Measurements from ENCODE around the gene TEX48.

TEX48 gene, protein sequence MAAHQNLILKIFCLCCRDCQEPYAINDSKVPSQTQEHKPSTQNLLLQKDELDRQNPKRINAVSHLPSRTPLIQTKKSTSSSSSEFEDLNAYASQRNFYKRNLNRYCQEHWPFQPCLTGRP

GRCh38 chr9:114681594-114682332, at the start of gene TEX48:
TSS of gene TEX48 (minus strand) at chr9:114682192. CDS start at chr9:114671723, 10,469 bp downstream.
- Histone ChIP-seq H3K9ac (ENCODE audit: low read length in 5 of 5) (no peak within 1 kb of the TSS), H3K4me1 (ENCODE audit: control insufficient read depth in 5 of 5, insufficient read depth in 5 of 5, low read length in 5 of 5) (no peaks in the 10 kb centered on the region), H3K36me3 (ENCODE audit: control insufficient read depth in 5 of 5, insufficient read depth in 5 of 5, low read length in 5 of 5) (no peaks in the 10 kb centered on the region), H3K9me3 (ENCODE audit: control insufficient read depth in 5 of 5, low read length in 5 of 5) (no peaks in the 10 kb centered on the region), H3K27ac (ENCODE audit: low read depth, low read length) (no peak within 1 kb of the TSS), H3K27me3 (ENCODE audit: control insufficient read depth in 5 of 5, insufficient read depth in 4 of 5, low read length in 5 of 5) (peaks cover 0 to 12% (median 0%) of the 10 kb centered on the region in 5 donors), H3K4me3 (ENCODE audit: low read depth in 1 of 5, low read length in 5 of 5) (no peak within 1 kb of the TSS)

DNA sequence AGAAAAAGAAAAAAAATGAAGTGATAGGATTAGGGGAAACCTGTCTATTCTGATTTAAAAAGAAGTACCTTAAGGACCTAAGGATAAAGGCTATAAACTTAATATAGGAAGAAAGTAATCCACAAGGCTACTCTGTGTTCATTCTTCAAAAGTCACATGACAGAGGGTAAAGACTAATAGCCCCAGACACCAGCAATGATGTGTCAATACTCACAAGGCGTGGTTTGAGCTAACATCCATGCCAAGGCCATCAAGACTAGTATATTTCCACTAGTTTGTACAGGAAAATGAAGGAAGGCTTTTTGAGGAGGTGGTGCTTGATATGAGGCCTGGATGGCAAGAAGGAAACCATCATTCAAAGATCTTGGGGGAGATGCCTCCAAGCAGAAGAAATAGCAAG, 49.7 kb upstream of the TEX48 start:
- Histone ChIP-seq H3K4me1 (ENCODE audit: control insufficient read depth in 5 of 5, insufficient read depth in 5 of 5, low read length in 5 of 5) (no peaks in the 10 kb centered on the region), H3K27ac (ENCODE audit: low read depth, low read length) (no peak overlapping the region), H3K9ac (ENCODE audit: low read length in 5 of 5) (no peak overlapping the region), H3K4me3 (ENCODE audit: low read depth in 1 of 5, low read length in 5 of 5) (no peak overlapping the region), H3K27me3 (ENCODE audit: control insufficient read depth in 5 of 5, insufficient read depth in 4 of 5, low read length in 5 of 5) (no peaks in the 10 kb centered on the region), H3K9me3 (ENCODE audit: control insufficient read depth in 5 of 5, low read length in 5 of 5) (no peaks in the 10 kb centered on the region), H3K36me3 (ENCODE audit: control insufficient read depth in 5 of 5, insufficient read depth in 5 of 5, low read length in 5 of 5) (no peaks in the 10 kb centered on the region)

GRCh38 chr9:114729706-114730105, 47.7 kb upstream of the TEX48 start:
- Histone ChIP-seq H3K9me3 (ENCODE audit: control insufficient read depth in 5 of 5, low read length in 5 of 5) (no peaks in the 10 kb centered on the region), H3K4me3 (ENCODE audit: low read depth in 1 of 5, low read length in 5 of 5) (no peak overlapping the region), H3K27ac (ENCODE audit: low read depth, low read length) (no peak overlapping the region), H3K4me1 (ENCODE audit: control insufficient read depth in 5 of 5, insufficient read depth in 5 of 5, low read length in 5 of 5) (no peaks in the 10 kb centered on the region), H3K27me3 (ENCODE audit: control insufficient read depth in 5 of 5, insufficient read depth in 4 of 5, low read length in 5 of 5) (peaks cover 0 to 3% (median 0%) of the 10 kb centered on the region in 5 donors), H3K9ac (ENCODE audit: low read length in 5 of 5) (no peak overlapping the region), H3K36me3 (ENCODE audit: control insufficient read depth in 5 of 5, insufficient read depth in 5 of 5, low read length in 5 of 5) (no peaks in the 10 kb centered on the region)

DNA sequence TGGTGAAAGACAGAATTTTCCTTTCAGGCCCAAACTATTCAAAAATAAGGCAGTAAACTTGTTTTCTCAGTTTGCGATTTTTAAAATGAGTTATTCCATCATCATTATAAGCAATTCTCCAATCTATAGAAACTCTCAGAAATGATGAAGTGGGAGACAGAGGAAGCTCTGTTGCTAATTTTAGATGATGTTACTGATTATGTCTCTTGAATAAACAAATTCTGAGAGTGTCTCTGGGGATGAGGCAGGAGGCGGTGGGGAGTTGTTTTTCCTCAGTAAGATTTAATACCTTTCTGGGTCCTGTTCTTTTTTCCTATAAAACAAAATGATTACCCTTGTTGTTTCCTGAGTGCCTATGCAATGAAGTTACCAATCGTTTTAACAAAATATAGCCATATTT, 43.9 kb upstream of the TEX48 start:
- Histone ChIP-seq H3K9ac (ENCODE audit: low read length in 5 of 5) (no peak overlapping the region), H3K27me3 (ENCODE audit: control insufficient read depth in 5 of 5, insufficient read depth in 4 of 5, low read length in 5 of 5) (peaks cover 7 to 10% (median 9%) of the 10 kb centered on the region in 5 donors), H3K27ac (ENCODE audit: low read depth, low read length) (no peak overlapping the region), H3K4me3 (ENCODE audit: low read depth in 1 of 5, low read length in 5 of 5) (no peak overlapping the region), H3K9me3 (ENCODE audit: control insufficient read depth in 5 of 5, low read length in 5 of 5) (no peaks in the 10 kb centered on the region), H3K4me1 (ENCODE audit: control insufficient read depth in 5 of 5, insufficient read depth in 5 of 5, low read length in 5 of 5) (peaks cover 0 to 7% (median 0%) of the 10 kb centered on the region in 5 donors), H3K36me3 (ENCODE audit: control insufficient read depth in 5 of 5, insufficient read depth in 5 of 5, low read length in 5 of 5) (no peaks in the 10 kb centered on the region)

GRCh38 chr9:114724744-114725143, 42.8 kb upstream of the TEX48 start:
- Histone ChIP-seq H3K27ac (ENCODE audit: low read depth, low read length) (no peak overlapping the region), H3K27me3 (ENCODE audit: control insufficient read depth in 5 of 5, insufficient read depth in 4 of 5, low read length in 5 of 5) (peaks cover 9 to 21% (median 19%) of the 10 kb centered on the region in 5 donors), H3K36me3 (ENCODE audit: control insufficient read depth in 5 of 5, insufficient read depth in 5 of 5, low read length in 5 of 5) (no peaks in the 10 kb centered on the region), H3K9me3 (ENCODE audit: control insufficient read depth in 5 of 5, low read length in 5 of 5) (no peaks in the 10 kb centered on the region), H3K4me1 (ENCODE audit: control insufficient read depth in 5 of 5, insufficient read depth in 5 of 5, low read length in 5 of 5) (peaks cover 0 to 7% (median 0%) of the 10 kb centered on the region in 5 donors), H3K4me3 (ENCODE audit: low read depth in 1 of 5, low read length in 5 of 5) (no peak overlapping the region), H3K9ac (ENCODE audit: low read length in 5 of 5) (no peak overlapping the region)

DNA sequence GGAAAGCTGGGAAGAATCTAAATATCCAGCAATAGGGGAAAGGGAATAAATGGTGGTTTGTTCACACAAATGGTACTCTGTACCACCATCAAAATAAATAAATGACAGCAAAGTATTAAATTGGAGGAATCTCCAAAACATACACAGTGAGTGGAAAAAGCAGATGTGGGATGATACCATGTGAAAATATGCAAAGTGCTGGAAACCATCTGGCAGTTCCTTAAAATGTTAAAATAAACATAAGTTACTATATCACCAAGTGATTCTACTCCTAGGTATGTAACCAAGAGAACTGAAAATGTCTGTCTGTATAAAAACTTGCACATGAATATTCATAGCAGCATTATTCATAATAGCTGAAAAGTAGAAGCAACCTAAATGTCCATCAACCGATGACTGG, 41.9 kb upstream of the TEX48 start:
- H3K9ac ChIP-seq (ENCODE audit: low read length in 5 of 5): no peak overlapping the region
- H3K4me3 ChIP-seq (ENCODE audit: low read depth in 1 of 5, low read length in 5 of 5): no peak overlapping the region
- peaks cover 0 to 7% (median 0%) of the 10 kb centered on the region in 5 donors for H3K4me1 ChIP-seq (ENCODE audit: control insufficient read depth in 5 of 5, insufficient read depth in 5 of 5, low read length in 5 of 5)
- no peak overlapping the region for H3K27ac ChIP-seq (ENCODE audit: low read depth, low read length)
- H3K27me3 ChIP-seq (ENCODE audit: control insufficient read depth in 5 of 5, insufficient read depth in 4 of 5, low read length in 5 of 5): peaks cover 9 to 24% (median 19%) of the 10 kb centered on the region in 5 donors
- no peaks in the 10 kb centered on the region for H3K9me3 ChIP-seq (ENCODE audit: control insufficient read depth in 5 of 5, low read length in 5 of 5)
- H3K36me3 ChIP-seq (ENCODE audit: control insufficient read depth in 5 of 5, insufficient read depth in 5 of 5, low read length in 5 of 5): no peaks in the 10 kb centered on the region

- peaks cover 9 to 24% (median 19%) of the 10 kb centered on the region in 5 donors for H3K27me3 ChIP-seq (ENCODE audit: control insufficient read depth in 5 of 5, insufficient read depth in 4 of 5, low read length in 5 of 5)
- no peak overlapping the region for H3K27ac ChIP-seq (ENCODE audit: low read depth, low read length)
- peaks cover 0 to 7% (median 0%) of the 10 kb centered on the region in 5 donors for H3K4me1 ChIP-seq (ENCODE audit: control insufficient read depth in 5 of 5, insufficient read depth in 5 of 5, low read length in 5 of 5)
- H3K4me3 ChIP-seq (ENCODE audit: low read depth in 1 of 5, low read length in 5 of 5): no peak overlapping the region
- H3K9ac ChIP-seq (ENCODE audit: low read length in 5 of 5): no peak overlapping the region
- no peaks in the 10 kb centered on the region for H3K9me3 ChIP-seq (ENCODE audit: control insufficient read depth in 5 of 5, low read length in 5 of 5)
- no peaks in the 10 kb centered on the region for H3K36me3 ChIP-seq (ENCODE audit: control insufficient read depth in 5 of 5, insufficient read depth in 5 of 5, low read length in 5 of 5)
These were observed 41.1 kb upstream of the TEX48 start for GRCh38 chr9:114722937-114723620.

GRCh38 chr9:114722081-114722621, 40.2 kb upstream of the TEX48 start:
- H3K4me1 ChIP-seq (ENCODE audit: control insufficient read depth in 5 of 5, insufficient read depth in 5 of 5, low read length in 5 of 5): peaks cover 0 to 7% (median 0%) of the 10 kb centered on the region in 5 donors
- no peak overlapping the region for H3K4me3 ChIP-seq (ENCODE audit: low read depth in 1 of 5, low read length in 5 of 5)
- peaks cover 9 to 27% (median 19%) of the 10 kb centered on the region in 5 donors for H3K27me3 ChIP-seq (ENCODE audit: control insufficient read depth in 5 of 5, insufficient read depth in 4 of 5, low read length in 5 of 5)
- no peak overlapping the region for H3K27ac ChIP-seq (ENCODE audit: low read depth, low read length)
- H3K9ac ChIP-seq (ENCODE audit: low read length in 5 of 5): no peak overlapping the region
- H3K9me3 ChIP-seq (ENCODE audit: control insufficient read depth in 5 of 5, low read length in 5 of 5): peaks cover 0 to 3% (median 0%) of the 10 kb centered on the region in 5 donors
- H3K36me3 ChIP-seq (ENCODE audit: control insufficient read depth in 5 of 5, insufficient read depth in 5 of 5, low read length in 5 of 5): no peaks in the 10 kb centered on the region

DNA sequence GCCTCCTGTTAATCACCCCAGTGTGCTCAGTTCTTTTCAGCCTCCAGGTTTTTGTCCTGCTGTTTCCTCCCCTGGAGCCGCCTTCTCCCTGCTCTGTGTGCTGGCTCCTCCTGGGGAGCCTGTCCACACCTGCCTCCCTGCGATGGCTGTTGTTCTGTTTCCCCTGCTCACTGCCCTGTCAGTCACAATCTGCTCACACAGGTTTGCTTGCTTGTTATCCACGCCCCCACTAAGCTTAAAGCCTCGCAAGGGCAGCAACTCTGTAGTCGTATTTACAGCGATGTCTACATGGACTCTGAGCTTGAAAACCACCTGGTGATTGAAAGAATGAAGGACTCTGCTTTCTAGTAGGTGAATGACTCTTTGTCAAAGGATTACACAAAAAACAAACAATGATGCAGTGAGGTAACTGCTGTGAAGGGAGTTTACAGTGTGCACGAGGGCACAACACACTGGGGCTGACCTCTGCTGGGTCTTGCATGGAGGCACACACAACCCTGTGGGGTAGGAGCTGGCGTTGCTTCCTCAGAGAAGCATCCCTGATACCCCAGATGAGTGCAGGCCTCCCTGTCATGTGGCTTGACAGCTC, 39.6 kb upstream of the TEX48 start:
- Histone ChIP-seq H3K4me1 (ENCODE audit: control insufficient read depth in 5 of 5, insufficient read depth in 5 of 5, low read length in 5 of 5) (peaks cover 0 to 7% (median 0%) of the 10 kb centered on the region in 5 donors), H3K27ac (ENCODE audit: low read depth, low read length) (no peak overlapping the region), H3K4me3 (ENCODE audit: low read depth in 1 of 5, low read length in 5 of 5) (no peak overlapping the region), H3K27me3 (ENCODE audit: control insufficient read depth in 5 of 5, insufficient read depth in 4 of 5, low read length in 5 of 5) (peaks cover 9 to 27% (median 19%) of the 10 kb centered on the region in 5 donors), H3K9me3 (ENCODE audit: control insufficient read depth in 5 of 5, low read length in 5 of 5) (peaks cover 0 to 3% (median 0%) of the 10 kb centered on the region in 5 donors), H3K36me3 (ENCODE audit: control insufficient read depth in 5 of 5, insufficient read depth in 5 of 5, low read length in 5 of 5) (no peaks in the 10 kb centered on the region), H3K9ac (ENCODE audit: low read length in 5 of 5) (no peak overlapping the region)

Measured in subcutaneous abdominal adipose tissue (tissue), 5 donors.